ENCODE measurements around the gene CADM2.

- TF ChIP-seq CTCF (IDR thresholded peaks at IDR 0.05) = no peak
- TF ChIP-seq POLR2A (IDR thresholded peaks at IDR 0.05) = no peak
Measured at GRCh38 chr3:85632921-85633320, 674.1 kb downstream of the CADM2 start.

Measured in prostate gland (tissue), 2 donors.